Neural cell (in vitro differentiated cells): Measurements from ENCODE around the gene RLN2.

ENCODE experiments used
- CTCF ChIP-seq: fragments of 450-650 bp; IDR thresholded peaks from 2 replicates; pipeline ENCODE4 v1.5.1; 2014; ENCODE audit warnings: antibody characterized with exemption, mild to moderate bottlenecking, moderate library complexity; ENCODE audit not compliant: poor library complexity, severe bottlenecking
- EP300 ChIP-seq: fragments of 450-650 bp; conservative IDR thresholded peaks from 2 replicates; pipeline ENCODE4 v1.6.1; 2014; ENCODE audit warnings: antibody characterized with exemption, mild to moderate bottlenecking, moderate library complexity; ENCODE audit not compliant: poor library complexity, severe bottlenecking
- EZH2 ChIP-seq: fragments of 200-600, 300-800 bp; shearing (Covaris generic), sonication (generic); IDR thresholded peaks from 2 replicates; pipeline ENCODE4 v1.6.1; 2014; ENCODE audit warnings: antibody characterized with exemption, low read length, borderline replicate concordance, mild to moderate bottlenecking; ENCODE audit not compliant: insufficient read depth, poor library complexity, severe bottlenecking
- MXI1 ChIP-seq: fragments of 450-650 bp; conservative IDR thresholded peaks from 2 replicates; pipeline ENCODE4 v1.6.1; 2014; ENCODE audit warnings: antibody characterized with exemption, mild to moderate bottlenecking; ENCODE audit not compliant: poor library complexity, severe bottlenecking
- POLR2AphosphoS5 ChIP-seq: IDR thresholded peaks from 2 replicates; pipeline ENCODE4 v1.6.1; 2012
- SMC3 ChIP-seq: fragments of 450-650 bp; conservative IDR thresholded peaks from 2 replicates; pipeline ENCODE4 v1.6.1; 2014; ENCODE audit warnings: antibody characterized with exemption, mild to moderate bottlenecking, moderate library complexity; ENCODE audit not compliant: poor library complexity
- TAF1 ChIP-seq: IDR thresholded peaks from 2 replicates; pipeline ENCODE4 v1.6.1; 2012; ENCODE audit warnings: low read depth

- TF ChIP-seq CTCF (no peak), POLR2AphosphoS5 (no peak), TAF1 (no peak), SMC3 (no peak), EP300 (no peak), EZH2 (no peak), MXI1 (no peak)
Measured at GRCh38 chr9:5286262-5286661, 18.3 kb downstream of the RLN2 start.
